H9 (cell line): ENCODE results near the gene TRAF3IP1. TPM values are rescaled to one million over a fixed set of nuclear protein-coding genes. Genes with fewer than 3 reads are reported as not detected.

Experiments
- DNase-seq: peaks from one replicate; pipeline ENCODE4 v3.0.0-alpha.2; 2017
- H2AFZ ChIP-seq: one replicate; pipeline ENCODE4 v1.6.1; 2013; ENCODE audit warnings: mild to moderate bottlenecking, low read length, control low read depth, moderate library complexity
- H2AK5ac ChIP-seq: 2 replicates; pipeline ENCODE4 v1.6.1; 2013; ENCODE audit warnings: low read length, control low read depth, mixed read lengths; ENCODE audit not compliant: insufficient read length
- H2BK120ac ChIP-seq: one replicate; pipeline ENCODE4 v1.6.1; 2013; ENCODE audit warnings: low read depth, mild to moderate bottlenecking, low read length, control low read depth, inconsistent platforms; ENCODE audit not compliant: poor library complexity, severe bottlenecking
- H2BK12ac ChIP-seq: 2 replicates; pipeline ENCODE4 v1.6.1; 2013; ENCODE audit warnings: low read length, control low read depth, mixed read lengths, low read depth; ENCODE audit not compliant: insufficient read length
- H2BK15ac ChIP-seq: 2 replicates; pipeline ENCODE4 v1.6.1; 2013; ENCODE audit warnings: low read depth, low read length, control low read depth
- H2BK20ac ChIP-seq: one replicate; pipeline ENCODE4 v1.6.1; 2013; ENCODE audit warnings: low read depth, mild to moderate bottlenecking, low read length, control low read depth, inconsistent platforms; ENCODE audit not compliant: poor library complexity, severe bottlenecking
- H2BK5ac ChIP-seq: 2 replicates; pipeline ENCODE4 v1.6.1; 2013; ENCODE audit warnings: low read length, control low read depth, mixed read lengths; ENCODE audit not compliant: insufficient read length
- H3K14ac ChIP-seq: 2 replicates; pipeline ENCODE4 v1.6.1; 2013; ENCODE audit warnings: low read length, control low read depth; ENCODE audit not compliant: insufficient read depth
- H3K18ac ChIP-seq: 2 replicates; pipeline ENCODE4 v1.6.1; 2013; ENCODE audit warnings: low read depth, mild to moderate bottlenecking, mixed read lengths, low read length, control low read depth; ENCODE audit not compliant: insufficient read length
- H3K23ac ChIP-seq: 2 replicates; pipeline ENCODE4 v1.6.1; 2013; ENCODE audit warnings: low read length, control low read depth, mixed read lengths, low read depth; ENCODE audit not compliant: insufficient read length
- H3K23me2 ChIP-seq: 2 replicates; pipeline ENCODE4 v1.6.1; 2013; ENCODE audit warnings: low read depth, mild to moderate bottlenecking, mixed read lengths, low read length, control low read depth; ENCODE audit not compliant: insufficient read length, poor library complexity, severe bottlenecking
- H3K27ac ChIP-seq: 2 replicates; pipeline ENCODE4 v1.5.1; 2013; ENCODE audit warnings: low read length, control low read depth, mixed read lengths, low read depth; ENCODE audit not compliant: insufficient read length
- H3K27me3 ChIP-seq: 2 replicates; pipeline ENCODE4 v1.6.1; 2013; ENCODE audit warnings: low read length, control low read depth, inconsistent platforms; ENCODE audit not compliant: insufficient read depth
- H3K4ac ChIP-seq: 2 replicates; pipeline ENCODE4 v1.6.1; 2013; ENCODE audit warnings: low read depth, mild to moderate bottlenecking, control low read depth, inconsistent platforms, low read length, moderate library complexity
- H3K4me1 ChIP-seq: 2 replicates; pipeline ENCODE4 v1.6.1; 2013; ENCODE audit warnings: low read length, control low read depth, inconsistent platforms; ENCODE audit not compliant: insufficient read depth
- H3K4me2 ChIP-seq: 2 replicates; pipeline ENCODE4 v1.6.1; 2013; ENCODE audit warnings: low read length, control low read depth, mixed read lengths; ENCODE audit not compliant: insufficient read length, insufficient read depth
- H3K56ac ChIP-seq: 2 replicates; pipeline ENCODE4 v1.6.1; 2013; ENCODE audit warnings: low read depth, mild to moderate bottlenecking, mixed read lengths, low read length, control low read depth; ENCODE audit not compliant: insufficient read length
- H3K79me1 ChIP-seq: 2 replicates; pipeline ENCODE4 v1.6.1; 2013; ENCODE audit warnings: low read depth, mild to moderate bottlenecking, moderate library complexity, low read length, control low read depth, inconsistent platforms; ENCODE audit not compliant: insufficient read depth, poor library complexity, severe bottlenecking
- H3K79me2 ChIP-seq: 2 replicates; pipeline ENCODE4 v1.6.1; 2013; ENCODE audit warnings: low read length, control low read depth, inconsistent platforms; ENCODE audit not compliant: insufficient read depth
- H3K9ac ChIP-seq: 2 replicates; pipeline ENCODE4 v1.6.1; 2013; ENCODE audit warnings: low read length, control low read depth, mixed read lengths; ENCODE audit not compliant: insufficient read length; ENCODE audit errors: extremely low read depth
- H3K9me3 ChIP-seq: one replicate; pipeline ENCODE4 v1.6.1; 2013; ENCODE audit warnings: low read depth, low read length, inconsistent platforms; ENCODE audit not compliant: control insufficient read depth
- H3T11ph ChIP-seq: one replicate; pipeline ENCODE4 v1.6.1; 2013; ENCODE audit warnings: mild to moderate bottlenecking, low read length, control low read depth, inconsistent platforms
- H4K20me1 ChIP-seq: one replicate; pipeline ENCODE4 v1.6.1; 2013; ENCODE audit not compliant: control insufficient read depth, insufficient read length, insufficient read depth
- H4K5ac ChIP-seq: 2 replicates; pipeline ENCODE4 v1.6.1; 2013; ENCODE audit warnings: low read depth, mild to moderate bottlenecking, mixed read lengths, low read length, control low read depth; ENCODE audit not compliant: insufficient read length
- H4K8ac ChIP-seq: replicated peaks from 2 replicates; pipeline ENCODE4 v1.6.1; 2013; ENCODE audit warnings: low read length, control low read depth, mixed read lengths, low read depth; ENCODE audit not compliant: insufficient read length
- H4K91ac ChIP-seq: 2 replicates; pipeline ENCODE4 v1.6.1; 2013; ENCODE audit warnings: low read depth, mild to moderate bottlenecking, moderate library complexity, mixed read lengths, low read length, control low read depth; ENCODE audit not compliant: insufficient read length
- H3K27ac Mint-ChIP-seq, 3 experiments: 2 replicates in 2 of 3; 3 replicates in 1 of 3; pipeline ENCODE4 v1.8.0; 2020 to 2021; ENCODE audit warnings: mixed read lengths in 3 of 3, mild to moderate bottlenecking in 1 of 3, moderate library complexity in 1 of 3
- H3K27me3 Mint-ChIP-seq: 2 replicates; pipeline ENCODE4 v1.8.0; 2021; ENCODE audit warnings: low read depth, mild to moderate bottlenecking, moderate library complexity, mixed read lengths
- H3K36me3 Mint-ChIP-seq, 3 experiments: 2 replicates in 2 of 3; 3 replicates in 1 of 3; pipeline ENCODE4 v1.8.0; 2020 to 2021; ENCODE audit warnings: low read depth in 3 of 3, mixed read lengths in 3 of 3; ENCODE audit not compliant: insufficient read depth in 1 of 3
- H3K4me1 Mint-ChIP-seq, 2 experiments: 2 replicates each; pipeline ENCODE4 v1.8.0; 2020; ENCODE audit warnings: mixed read lengths in 2 of 2
- H3K4me3 Mint-ChIP-seq, 2 experiments: 2 replicates in 1 of 2; 3 replicates in 1 of 2; pipeline ENCODE4 v1.8.0; 2020 to 2021; ENCODE audit warnings: mild to moderate bottlenecking in 2 of 2, mixed read lengths in 2 of 2, moderate library complexity in 1 of 2
- H3K9me3 Mint-ChIP-seq, 2 experiments: 2 replicates in 1 of 2; 3 replicates in 1 of 2; pipeline ENCODE4 v1.8.0; 2020; ENCODE audit warnings: mild to moderate bottlenecking in 2 of 2, mixed read lengths in 2 of 2, moderate library complexity in 1 of 2
- WGBS: extraction: QIAGEN DNeasy Blood & Tissue Kit; methylation state at CpG from one replicate; pipeline ENCODE4 v1.1.7; 2013; ENCODE audit warnings: missing lambda C conversion rate, low lambda C conversion rate, mixed read lengths; ENCODE audit not compliant: insufficient read length; ENCODE audit errors: extremely low coverage; 5-methylcytosine and 5-hydroxymethylcytosine counted together
- total RNA-seq: library from RNA; stranded (reverse); gene quantifications from 2 replicates; pipeline ENCODE4 v1.2.1, GENCODE V29; 2021
- TF ChIP-seq, protein P1 (sequence below): fragments of 200-600 bp; sonication (generic); conservative IDR thresholded peaks from 3 replicates; pipeline ENCODE4 v1.8.0; 2021; ENCODE audit warnings: antibody characterized with exemption, mild to moderate bottlenecking

The TRAF3IP1 gene
- total RNA-seq, 1 experiment from 2014 or later = 16.4 TPM

GRCh38 chr2:238344035-238344434 is 23.7 kb downstream of the TRAF3IP1 start:
- H3K23ac ChIP-seq = no peak overlapping the region
- no peak overlapping the region for H2BK20ac ChIP-seq
- no peak overlapping the region for H2BK5ac ChIP-seq
- H3K14ac ChIP-seq = no peak overlapping the region
- H3K27me3 ChIP-seq = no peaks in the 10 kb centered on the region
- no peak overlapping the region for H3K27ac ChIP-seq
- H3K79me2 ChIP-seq = no peaks in the 10 kb centered on the region
- no CpG with 5 or more reads among the region's 3 CpGs for WGBS
- H2BK120ac ChIP-seq = no peak overlapping the region
- H4K91ac ChIP-seq = no peak overlapping the region
- Mint-ChIP-seq H3K9me3 (no peaks in the 10 kb centered on the region), H3K4me3 (no peak overlapping the region), H3K27ac (0 out of 7 replicates have a peak overlapping the region, but pooled peaks of 1 of the 3 experiments have one; percentile 67), H3K27me3 (no peaks in the 10 kb centered on the region; the same call in 1 of the 2 replicates), H3K36me3 (peaks cover 0 to 8% (median 4%) of the 10 kb centered on the region in 3 experiments; a peak in 3 of 7 replicates), H3K4me1 (no peaks in the 10 kb centered on the region)
- H3K18ac ChIP-seq = no peak overlapping the region
- H3K4ac ChIP-seq = no peak overlapping the region
- no peak overlapping the region for H2AK5ac ChIP-seq
- H4K5ac ChIP-seq = no peak overlapping the region
- no peaks in the 10 kb centered on the region for H3K79me1 ChIP-seq
- no peaks in the 10 kb centered on the region for H4K20me1 ChIP-seq
- no peaks in the 10 kb centered on the region for H3K9me3 ChIP-seq
- no peak overlapping the region for H4K8ac ChIP-seq
- H3K4me2 ChIP-seq = no peak overlapping the region
- H3T11ph ChIP-seq = no peak overlapping the region
- no peak overlapping the region for H3K56ac ChIP-seq
- H2BK15ac ChIP-seq = no peak overlapping the region
- no peaks in the 10 kb centered on the region for H3K23me2 ChIP-seq
- no peak overlapping the region for H2AFZ ChIP-seq
- DNase-seq = no peak
- TF ChIP-seq, protein P1, sequence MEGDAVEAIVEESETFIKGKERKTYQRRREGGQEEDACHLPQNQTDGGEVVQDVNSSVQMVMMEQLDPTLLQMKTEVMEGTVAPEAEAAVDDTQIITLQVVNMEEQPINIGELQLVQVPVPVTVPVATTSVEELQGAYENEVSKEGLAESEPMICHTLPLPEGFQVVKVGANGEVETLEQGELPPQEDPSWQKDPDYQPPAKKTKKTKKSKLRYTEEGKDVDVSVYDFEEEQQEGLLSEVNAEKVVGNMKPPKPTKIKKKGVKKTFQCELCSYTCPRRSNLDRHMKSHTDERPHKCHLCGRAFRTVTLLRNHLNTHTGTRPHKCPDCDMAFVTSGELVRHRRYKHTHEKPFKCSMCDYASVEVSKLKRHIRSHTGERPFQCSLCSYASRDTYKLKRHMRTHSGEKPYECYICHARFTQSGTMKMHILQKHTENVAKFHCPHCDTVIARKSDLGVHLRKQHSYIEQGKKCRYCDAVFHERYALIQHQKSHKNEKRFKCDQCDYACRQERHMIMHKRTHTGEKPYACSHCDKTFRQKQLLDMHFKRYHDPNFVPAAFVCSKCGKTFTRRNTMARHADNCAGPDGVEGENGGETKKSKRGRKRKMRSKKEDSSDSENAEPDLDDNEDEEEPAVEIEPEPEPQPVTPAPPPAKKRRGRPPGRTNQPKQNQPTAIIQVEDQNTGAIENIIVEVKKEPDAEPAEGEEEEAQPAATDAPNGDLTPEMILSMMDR = no peak
- H3K4me1 ChIP-seq = no peaks in the 10 kb centered on the region
- H3K9ac ChIP-seq = no peak overlapping the region
- H2BK12ac ChIP-seq = no peak overlapping the region
